ENCODE data around the gene ZNF777.

Gene ZNF777

DNA sequence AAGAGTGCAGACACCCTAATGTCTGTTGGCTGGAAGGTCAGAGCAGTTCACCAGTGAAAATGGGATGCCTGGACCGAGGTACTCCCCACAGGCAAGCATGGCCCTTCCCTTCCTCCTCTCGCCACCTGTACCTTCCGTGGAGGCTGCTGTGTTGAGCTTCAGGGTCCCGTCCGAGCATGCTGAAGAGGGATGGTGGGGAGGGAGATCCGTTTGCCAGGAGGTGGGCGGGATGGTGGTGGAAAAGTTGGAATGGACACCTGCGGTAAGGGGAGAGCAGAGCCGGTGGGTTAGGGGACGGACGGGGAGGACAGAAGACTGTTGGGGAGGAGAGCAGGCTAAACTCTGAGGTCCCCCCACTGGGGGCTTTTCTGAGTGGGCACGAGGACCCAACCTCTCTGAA, 15.9 kb upstream of the ZNF777 start:
- no peak for DNase-seq

DNA sequence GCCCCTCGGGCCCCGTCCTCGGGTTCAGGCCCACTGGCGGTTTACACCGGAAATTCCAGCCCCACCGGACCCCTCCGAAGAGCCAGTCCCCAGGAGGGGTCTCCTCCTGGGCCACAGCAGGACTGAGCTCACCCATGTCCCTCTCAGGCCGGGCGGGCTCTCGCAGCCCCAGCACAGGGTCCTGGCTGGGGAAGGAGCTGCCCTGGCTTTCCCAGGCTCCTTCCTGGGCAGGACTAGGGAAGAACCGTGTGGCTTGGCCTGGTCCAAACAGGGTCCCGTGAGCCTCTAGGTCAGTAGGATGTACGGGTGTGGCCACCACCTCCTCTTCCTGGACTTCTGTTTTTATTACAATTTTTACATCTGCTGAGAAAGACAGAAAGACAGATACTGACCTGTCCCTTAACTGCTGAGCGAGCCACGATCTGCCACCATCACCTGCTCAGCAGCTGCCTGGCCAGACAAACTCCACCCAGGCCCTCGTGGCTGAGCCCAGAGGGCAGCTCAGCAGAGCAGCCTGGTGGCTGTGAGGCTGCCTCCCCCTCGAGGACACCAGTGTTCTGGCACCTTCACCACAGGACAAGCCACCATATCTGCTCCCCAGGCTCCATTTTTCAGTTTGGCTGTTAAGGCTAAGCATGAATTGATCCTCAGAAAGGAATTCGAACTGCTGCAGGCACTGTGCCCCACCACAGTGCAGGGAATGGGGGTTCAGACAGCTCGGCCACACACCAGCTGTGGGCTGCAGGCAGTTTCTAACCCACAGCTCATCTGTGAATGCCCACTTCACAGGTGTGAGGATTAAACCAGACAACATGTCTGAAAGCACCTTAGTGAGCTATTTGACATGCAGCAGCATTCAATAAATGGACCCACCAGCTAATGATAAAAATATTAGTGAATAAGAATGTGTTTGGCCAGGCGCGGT, 14.5 kb upstream of the ZNF777 start:
- no peak for DNase-seq

DNA sequence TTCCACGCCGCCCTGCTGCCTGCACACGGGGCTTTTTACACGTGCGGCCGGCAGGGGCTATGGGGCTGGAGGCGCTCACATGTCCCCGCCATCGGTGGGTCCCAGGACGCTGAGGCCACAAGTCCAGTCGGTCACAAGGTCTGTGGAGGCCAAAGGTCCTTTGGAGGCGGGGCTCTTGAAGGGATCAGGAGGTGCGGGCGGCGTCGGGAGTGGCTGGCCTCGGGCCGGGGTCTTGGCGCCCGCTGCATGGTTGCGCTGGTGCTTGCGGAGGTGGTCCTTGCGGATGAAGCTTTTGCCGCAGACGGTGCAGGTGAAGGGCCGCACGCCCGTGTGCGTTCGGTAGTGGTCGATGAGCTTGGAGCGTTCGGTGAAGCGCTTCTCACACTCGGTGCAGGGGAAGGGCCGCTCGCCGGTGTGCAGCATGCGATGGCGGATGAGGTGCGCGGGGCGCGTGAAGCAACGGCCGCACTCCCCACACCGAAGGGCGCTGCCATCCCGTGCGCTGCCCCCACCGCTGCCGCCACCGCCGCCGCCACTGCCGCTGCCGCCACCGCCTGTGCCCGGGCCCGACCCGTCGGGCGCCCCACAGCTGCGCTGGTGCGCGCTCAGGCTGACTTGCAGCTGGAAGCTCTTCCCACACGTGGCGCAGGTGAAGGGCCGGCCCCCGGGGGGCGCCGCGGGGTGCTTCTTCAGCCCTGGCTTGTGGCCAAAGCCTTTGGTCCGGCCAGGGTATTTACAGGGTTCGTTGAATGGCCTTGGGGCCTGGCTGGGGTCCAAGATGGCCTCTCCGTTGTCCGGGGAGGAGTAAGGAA, 13.7 kb upstream of the ZNF777 start:
- no peak for DNase-seq

DNA sequence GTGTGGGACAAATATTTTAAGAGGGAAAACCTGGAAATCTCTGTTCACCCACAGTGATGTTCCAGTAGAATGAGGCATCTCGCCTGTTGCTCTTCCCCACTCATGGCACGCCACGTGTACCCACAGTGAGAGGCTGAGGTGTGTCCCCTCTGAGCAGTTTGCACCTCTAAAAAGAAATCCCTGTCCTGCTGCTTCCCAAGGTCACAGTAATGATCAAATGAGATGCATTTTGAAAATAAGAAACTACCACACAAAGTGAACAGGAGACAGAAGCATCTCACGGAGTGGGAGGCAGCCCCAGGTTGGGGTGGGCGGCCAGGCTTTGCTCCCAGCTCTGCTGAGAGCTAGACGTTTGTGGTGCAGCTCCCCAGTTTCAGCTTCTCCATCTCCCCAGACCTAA, 12.4 kb upstream of the ZNF777 start:
- DNase-seq = no peak

DNA sequence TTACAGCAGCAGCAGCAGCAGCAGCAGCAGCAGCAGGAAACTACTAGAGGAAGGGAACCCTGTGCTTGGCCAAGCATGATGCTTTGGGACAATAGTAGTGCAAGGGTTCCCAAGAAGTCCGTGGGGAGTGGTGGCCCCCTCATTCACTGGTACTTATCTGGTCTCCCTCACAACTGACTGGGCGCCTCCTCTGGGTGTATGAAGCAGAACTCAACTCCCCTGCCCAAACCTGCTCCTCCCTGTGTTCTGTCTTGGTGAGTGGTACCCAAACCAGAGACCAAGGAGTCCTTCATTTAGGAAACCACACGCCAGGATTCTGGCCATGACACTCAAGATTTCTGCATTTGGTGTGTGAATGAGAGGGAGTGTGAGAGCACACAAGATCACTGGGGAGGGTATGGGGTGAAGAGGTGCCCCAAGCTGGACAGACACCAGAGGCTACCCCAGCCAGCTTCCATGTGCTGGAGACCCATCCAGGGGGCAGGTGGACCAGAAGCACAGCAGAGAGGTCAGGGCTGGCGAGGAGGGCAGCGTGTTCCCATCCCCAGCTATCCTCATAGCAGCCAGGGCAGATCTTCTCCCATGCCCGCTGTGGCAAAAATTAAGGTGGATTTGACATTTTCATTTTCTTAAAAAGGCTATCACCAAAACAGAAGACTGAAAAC, 10.6 kb upstream of the ZNF777 start:
- DNase-seq = no peak

DNA sequence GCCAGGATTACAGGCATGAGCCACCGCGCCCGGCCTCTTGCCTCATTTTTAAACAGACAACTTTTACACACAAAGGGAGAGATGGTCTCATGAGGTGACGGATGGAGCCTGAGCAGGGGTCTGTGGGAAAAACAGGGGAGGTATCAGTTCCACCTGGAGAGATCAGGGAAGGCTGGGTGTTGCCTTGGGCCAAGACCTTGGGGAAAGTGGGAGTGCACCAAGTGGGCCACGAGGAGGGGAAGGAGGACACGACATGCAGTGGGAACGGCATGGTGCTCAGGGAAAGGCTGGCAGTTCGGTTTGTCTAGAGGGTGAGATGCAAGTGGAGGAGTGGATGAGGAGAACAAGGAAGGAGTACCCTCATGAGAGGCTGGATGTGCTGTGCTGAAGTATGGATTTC, 8.9 kb upstream of the ZNF777 start:
- no peak for DNase-seq

DNA sequence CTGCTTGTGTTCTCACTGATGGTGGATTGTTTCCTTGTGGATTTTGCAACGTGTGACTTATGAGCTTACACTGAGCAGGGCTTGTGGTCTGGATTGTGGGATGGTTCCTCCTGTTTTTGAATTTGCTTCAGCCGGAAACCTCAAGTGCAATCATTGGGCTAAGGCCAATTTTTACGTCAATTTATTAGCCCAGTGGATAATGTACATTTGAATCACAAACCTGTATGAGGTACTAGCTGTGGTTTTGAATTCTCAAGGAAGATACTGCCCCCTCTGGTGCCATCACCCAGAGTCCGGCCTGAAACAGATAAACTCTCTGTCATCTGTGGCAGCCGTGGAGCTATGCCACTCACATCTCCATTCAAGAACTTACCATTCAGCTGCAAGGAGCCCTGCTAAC, 7.3 kb upstream of the ZNF777 start:
- DNase-seq = no peak

DNA sequence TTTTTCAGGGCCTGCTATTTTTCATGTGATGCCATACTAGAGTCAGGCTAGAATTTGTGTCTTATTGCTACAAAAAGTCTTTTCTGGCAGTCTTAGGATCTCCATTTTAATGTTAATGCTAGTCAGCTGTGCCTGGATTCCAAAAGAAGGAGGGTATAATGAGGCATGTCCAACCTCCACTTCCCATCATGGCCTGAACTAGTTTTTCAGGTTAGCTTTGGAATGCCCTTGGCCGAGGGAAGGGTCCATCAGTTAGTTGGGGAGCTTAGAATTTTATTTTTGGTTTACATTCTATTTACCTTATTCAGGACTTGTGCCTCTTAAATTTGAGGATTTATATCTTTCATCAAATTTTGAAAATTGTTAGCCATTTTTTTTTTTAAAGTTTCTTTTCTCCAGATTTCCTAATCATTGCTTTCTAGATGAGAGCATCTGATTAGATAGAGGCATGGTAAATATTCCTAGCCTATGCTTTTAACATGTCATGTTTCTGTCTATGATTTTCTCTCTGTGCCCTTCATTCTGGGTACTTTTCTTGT, 6.5 kb upstream of the ZNF777 start:
- DNase-seq = no peak

DNA sequence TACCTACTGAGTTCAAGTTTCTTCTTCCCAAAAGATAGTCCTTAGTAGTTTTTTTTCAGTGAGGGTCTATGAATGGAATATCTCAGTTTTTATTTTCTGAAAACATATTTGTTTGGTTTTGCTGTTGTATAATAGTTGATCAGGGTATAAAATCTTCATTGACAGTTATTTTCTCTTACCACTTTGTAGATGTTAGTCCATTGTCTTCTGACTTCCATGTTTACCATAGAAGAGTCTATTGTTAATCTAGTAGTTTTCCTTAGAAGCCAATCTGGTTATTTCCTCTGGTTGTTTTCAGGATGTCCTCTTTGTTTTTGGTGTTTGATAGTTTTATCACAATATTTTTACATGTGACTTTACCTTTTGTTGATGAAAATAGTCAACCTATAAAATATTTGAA, 5.5 kb upstream of the ZNF777 start:
- DNase-seq = no peak

DNA sequence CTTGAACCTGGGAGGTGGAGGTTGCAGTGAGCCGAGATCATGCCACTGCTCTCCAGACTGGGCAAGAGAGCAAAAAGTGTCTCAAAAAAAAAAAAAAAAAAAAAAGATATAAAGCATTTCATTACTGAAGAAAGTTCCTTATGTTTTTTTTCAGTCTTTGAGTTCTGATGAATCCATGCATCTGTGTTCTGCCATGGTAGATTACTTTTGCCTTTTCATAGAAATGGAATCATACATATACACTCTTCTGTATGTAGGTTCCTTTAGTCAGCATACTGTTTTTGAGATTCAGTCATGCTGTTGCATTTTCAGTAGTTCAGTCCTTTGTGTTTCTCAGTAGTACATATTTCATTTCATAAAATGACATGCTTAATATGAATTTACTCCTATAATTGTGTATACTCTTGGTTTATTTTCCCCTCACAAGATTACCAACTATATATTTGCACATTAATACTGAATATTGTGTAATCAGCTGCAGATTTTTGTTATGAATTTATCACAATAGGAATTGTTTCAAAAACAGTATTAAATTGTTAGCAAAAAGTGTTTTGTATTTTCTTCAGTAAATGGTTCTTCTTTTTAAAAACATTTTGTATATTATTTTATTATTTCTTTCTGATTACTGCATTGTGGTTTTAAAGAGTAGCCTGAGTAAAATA, 2.8 kb upstream of the ZNF777 start:
- no peak for DNase-seq

DNA sequence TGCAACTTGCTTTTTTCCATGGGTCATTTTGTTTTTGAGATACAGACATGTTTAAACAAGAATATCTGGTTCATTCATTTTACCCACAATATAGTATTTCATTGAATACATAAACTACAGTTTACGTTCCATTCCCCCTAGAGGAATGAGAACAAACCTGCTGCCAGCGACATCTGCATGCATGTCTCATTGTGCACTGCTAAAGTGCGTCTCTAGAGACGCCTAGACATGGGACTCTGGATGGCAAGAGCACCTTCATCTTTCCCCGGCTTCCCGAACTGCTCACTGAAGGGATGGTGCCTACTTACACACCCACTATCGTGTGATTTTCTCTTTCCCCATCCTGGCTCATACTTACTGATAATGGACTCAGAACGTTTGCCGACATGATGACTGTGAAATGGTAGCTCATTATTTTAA, 1.2 kb upstream of the ZNF777 start:
- DNase-seq = no peak

DNA sequence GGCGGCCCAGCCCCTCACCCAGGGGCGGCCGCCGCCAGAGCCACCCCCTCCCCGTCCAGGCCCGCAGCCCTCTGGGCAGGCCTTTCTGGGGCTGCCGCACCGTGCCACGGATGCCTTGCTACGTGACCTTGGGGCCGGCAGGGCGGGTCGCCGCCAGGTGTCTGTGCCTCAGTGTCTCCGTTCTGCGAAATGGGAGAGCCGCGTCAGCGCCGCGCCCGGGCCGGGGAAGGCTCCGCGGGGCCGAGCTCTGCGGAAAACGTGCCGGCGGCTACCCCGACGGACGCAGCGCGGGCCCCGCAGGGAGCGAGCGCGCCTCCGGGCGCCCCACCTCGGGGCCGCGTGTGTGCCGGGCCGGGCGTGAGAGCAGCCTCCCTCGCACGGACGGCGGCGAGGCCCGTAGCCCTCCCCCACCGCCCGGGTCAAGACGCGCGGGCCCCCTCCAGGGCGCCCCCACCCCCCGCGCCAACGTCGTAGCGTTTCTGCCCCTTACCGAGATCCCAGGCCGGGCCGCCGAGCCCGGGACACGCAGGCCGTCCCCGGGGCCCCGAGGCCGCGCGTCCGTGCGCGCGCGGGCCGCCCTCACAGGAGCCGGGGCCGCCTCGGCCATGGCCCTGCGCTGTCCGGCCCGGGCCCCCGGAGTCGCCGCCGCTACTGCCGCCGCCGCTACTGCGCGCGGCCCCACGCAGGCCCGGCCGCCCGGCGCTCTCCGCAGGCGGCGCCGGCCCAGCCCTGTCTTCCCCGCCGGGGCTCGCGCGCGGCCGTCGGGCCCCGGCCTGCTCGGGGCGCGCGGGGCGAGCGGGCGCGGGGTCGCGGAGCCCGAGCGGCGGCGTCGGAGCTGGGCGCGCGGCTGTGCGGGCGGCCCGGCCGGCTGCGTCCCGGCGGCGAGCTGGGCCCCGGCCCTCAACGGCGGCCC, 1.1 kb downstream of the ZNF777 start:
- DNase-seq = no peak

DNA sequence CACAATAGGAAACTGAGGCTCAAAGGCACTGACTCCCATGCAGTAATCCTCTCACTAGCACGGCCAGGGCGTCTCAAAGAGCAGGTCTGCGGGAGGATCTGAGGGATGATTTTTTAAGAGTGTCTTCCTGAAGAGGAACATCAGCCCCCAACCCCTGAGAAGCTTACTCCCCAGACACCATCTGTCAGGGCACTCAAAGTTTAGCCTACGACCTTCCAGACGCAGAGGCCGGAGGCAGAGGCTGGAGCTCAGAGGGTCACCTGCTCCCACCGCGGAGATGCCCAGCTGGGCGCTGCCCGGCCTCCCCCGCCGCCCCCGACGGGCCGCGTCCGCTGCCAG, 1.7 kb downstream of the ZNF777 start:
- DNase-seq = no peak

DNA sequence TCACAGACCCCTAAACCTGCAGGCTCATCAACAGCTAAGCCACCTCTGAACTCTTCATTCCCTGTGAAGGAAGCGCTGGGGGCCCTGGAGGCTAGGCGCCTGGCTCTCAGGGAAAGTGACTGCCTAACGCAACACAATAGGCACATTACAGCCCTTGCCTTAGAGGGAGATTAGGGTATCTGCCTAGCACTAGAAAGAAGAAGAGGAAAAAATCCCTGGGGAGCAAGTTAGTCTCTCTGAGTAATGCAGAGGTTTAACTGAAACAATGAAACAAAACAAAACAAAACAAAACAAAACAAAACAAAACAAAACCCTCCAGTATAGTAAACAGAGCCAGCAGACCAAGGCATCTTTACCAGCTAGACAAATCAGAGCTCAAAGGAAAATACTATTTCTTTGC, 2.6 kb downstream of the ZNF777 start:
- no peak for DNase-seq

DNA sequence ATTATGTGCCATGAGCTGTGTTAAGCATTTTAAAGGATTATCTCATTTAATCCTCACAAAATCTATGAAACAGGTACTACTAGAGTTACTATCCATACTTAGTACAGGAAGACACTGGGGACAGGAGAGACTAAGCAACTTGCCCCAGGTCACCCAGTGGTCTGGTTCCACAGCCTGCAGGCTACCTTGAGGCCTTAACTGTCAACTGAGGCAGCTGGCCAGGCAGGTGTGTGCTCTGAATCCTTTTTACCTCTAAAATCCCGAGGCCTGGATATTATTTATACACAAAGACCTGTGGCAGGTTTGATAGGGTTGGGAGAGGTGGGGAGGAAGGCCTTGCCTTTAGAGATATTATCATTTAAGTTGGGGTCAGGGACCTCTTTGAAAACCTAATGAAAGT, 3.1 kb downstream of the ZNF777 start:
- DNase-seq = no peak

DNA sequence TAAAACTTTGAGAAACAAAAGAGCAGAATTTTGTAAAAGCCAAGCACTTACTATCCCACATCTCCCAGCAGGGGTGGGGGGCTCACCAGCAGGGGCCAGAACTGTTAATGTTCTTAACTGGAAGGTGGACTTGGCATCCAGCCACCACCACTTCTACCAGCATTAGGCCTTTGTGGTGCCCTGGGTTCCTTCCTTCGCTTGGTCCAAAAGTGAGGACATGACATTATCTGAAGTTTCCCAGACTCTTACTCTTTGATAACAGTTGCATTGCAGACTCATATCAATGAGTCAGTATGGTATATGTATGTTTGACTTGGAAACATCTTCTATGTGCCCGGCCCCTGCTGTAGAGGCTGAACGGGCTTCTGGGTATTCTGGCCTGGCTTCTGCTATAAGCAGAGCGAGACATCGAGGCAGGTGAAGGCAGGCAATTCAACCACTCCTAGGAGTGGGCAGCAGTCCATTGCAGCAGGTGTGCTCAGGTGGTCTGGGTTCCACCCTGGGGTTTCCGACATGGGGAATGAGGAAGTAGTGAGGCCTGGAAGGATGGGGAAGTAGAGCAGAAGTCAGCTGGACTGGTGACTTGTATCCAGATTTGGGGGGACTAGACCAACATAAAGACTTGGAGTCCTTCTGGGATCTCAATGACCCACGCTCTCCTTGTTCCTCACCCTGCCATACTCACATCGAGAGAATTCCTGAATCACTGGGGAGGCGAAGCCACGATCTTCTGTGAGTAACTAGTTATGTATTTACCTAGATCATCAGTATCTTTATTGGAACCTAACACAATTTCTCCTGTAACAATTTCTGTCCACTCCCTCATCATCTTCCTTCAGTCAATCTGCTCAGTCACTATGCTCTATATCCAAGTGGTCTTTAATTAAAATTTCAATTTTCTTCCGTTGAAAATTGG, 4.1 kb downstream of the ZNF777 start:
- DNase-seq = no peak

DNA sequence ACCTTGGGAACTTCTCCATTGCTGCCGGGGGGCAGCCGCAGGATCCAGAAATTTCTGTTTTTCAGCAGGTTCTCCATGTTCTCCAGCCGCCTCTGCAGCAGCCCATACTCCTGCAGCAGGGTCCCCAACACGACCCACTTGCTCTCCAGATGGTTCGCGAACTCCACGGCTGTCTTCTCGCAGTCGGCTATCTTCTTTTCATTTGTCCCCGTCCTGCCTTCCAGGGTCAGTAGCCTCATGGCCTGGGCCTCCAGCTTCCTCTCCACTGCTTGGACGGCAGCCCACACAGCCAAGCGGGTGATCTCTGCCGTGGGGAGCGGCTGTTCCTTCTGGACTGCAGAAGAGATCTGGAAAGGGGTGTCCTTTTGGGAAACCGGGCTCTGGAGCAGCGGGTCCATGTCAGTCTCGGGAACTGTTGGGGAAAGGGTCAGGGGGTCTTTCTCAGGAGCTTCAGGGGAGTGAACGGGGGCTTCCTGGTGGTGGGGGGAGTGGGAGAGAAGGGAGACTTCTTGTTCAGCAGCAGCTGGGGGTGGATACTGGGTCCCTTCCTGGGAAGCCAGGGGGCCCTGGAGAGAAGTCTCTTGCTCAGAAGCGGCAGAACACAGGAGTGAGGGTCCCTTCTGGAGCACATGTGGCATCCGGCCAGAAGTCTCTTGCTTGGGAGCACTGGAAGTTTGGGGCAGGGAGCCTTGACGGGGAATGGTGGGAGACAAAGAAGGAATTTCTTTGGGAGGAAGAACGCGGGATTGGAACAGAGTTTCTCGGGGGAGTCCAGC, 5.5 kb downstream of the ZNF777 start:
- no peak for DNase-seq

DNA sequence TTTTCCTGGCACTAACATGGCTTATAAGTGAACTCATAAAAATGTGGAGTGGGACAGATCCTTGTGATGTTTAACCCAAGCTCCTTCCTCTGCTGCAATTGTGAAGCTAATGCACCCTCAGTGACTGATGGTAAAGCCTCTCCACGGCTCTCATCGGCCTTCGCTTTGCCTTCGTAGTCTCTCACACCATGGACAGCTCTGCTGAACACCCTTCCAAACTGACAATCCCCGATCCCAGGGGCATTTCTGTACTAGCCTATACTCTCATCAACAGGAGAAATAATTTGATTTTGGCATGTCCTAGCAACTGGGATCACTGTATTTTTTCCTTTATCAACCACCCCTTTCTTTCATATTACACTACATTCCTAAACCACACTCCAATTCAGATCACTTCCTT, 6.1 kb downstream of the ZNF777 start:
- no peak for DNase-seq

DNA sequence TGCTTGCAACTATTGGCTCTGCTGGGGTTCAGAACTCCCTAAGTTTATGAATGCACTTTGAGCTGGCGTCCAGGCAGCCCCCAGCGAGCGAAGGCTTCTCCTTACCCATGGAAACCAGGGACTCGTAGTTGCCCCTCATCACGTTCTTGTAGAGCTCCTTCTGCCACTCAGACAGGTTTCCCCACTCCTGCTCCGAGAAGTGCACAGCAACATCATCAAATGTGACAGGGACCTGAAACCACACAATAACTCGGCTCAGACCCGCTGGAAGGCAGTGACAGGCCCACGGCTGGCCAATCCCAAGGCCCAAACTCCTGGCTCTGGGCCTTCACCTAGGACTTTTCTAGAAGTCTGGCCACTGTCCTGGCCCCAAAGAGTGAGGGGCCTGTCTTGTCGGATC, 6.9 kb downstream of the ZNF777 start:
- no peak for DNase-seq

DNA sequence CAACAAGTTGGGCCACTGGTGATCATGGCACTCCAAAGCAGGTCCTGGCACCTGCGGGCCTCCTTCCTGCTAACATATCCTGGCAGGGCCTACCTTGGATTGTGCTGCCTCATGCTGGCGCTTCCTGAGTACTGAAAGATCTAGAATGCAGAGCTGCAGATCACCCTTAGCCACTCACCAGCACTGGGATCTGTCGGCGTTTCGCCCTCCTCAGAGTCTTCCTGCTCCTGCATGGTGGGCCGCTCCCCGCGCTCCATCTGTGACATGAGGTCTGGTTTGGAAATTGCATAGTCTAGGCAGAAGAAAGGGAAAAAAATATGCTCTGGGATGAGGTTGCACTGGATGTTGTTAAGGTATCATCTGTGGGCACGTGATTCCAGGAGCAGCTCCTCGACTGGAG, 10.0 kb downstream of the ZNF777 start:
- no peak for DNase-seq

Measured in central memory CD4-positive, alpha-beta T cell (primary cell).